Endodermal cell (in vitro differentiated cells): Measurements from ENCODE around the gene RAB26. TPM values are rescaled to one million over a fixed set of nuclear protein-coding genes. Genes with fewer than 3 reads are reported as not detected.
"Not testable (repeated sequence)": the region's sequence is repeated elsewhere in the genome, so short reads cannot be mapped to it uniquely, and the experiment has no call there.

Experiments used
- DNase-seq: peaks from one replicate; pipeline ENCODE4 v3.0.0-alpha.2; 2017
- H3K27ac ChIP-seq: 2 replicates; pipeline ENCODE4 v1.5.1; 2013; ENCODE audit warnings: mild to moderate bottlenecking, low read depth, low read length, moderate library complexity
- H3K27me3 ChIP-seq: 2 replicates; pipeline ENCODE4 v1.6.1; 2013; ENCODE audit warnings: mild to moderate bottlenecking, low read length, moderate library complexity; ENCODE audit not compliant: insufficient read depth, control insufficient read depth, poor library complexity, severe bottlenecking
- H3K36me3 ChIP-seq: 2 replicates; pipeline ENCODE4 v1.7.0; 2013; ENCODE audit warnings: mild to moderate bottlenecking, low read length, moderate library complexity; ENCODE audit not compliant: control insufficient read depth, insufficient read depth
- H3K4me1 ChIP-seq: one replicate; pipeline ENCODE4 v1.7.0; 2013; ENCODE audit warnings: low read length; ENCODE audit not compliant: control insufficient read depth, insufficient read depth
- H3K4me3 ChIP-seq: 2 replicates; pipeline ENCODE4 v1.5.1; 2013; ENCODE audit warnings: mild to moderate bottlenecking, low read length, moderate library complexity
- H3K9ac ChIP-seq: 2 replicates; pipeline ENCODE4 v1.6.1; 2013; ENCODE audit warnings: mild to moderate bottlenecking, low read length, moderate library complexity; ENCODE audit not compliant: poor library complexity, severe bottlenecking; ENCODE audit errors: extremely low read depth
- H3K9me3 ChIP-seq: 2 replicates; pipeline ENCODE4 v1.6.1; 2013; ENCODE audit warnings: mild to moderate bottlenecking, low read length, moderate library complexity; ENCODE audit not compliant: control insufficient read depth
- H3K27ac Mint-ChIP-seq: 2 replicates; pipeline ENCODE4 v1.8.0; 2020; ENCODE audit warnings: mixed read lengths
- H3K27me3 Mint-ChIP-seq: 2 replicates; pipeline ENCODE4 v1.8.0; 2021; ENCODE audit warnings: mild to moderate bottlenecking, mixed read lengths; ENCODE audit not compliant: insufficient read depth
- H3K36me3 Mint-ChIP-seq: 2 replicates; pipeline ENCODE4 v1.8.0; 2020; ENCODE audit warnings: low read depth, mixed read lengths
- H3K4me1 Mint-ChIP-seq: 2 replicates; pipeline ENCODE4 v1.8.0; 2020; ENCODE audit warnings: mixed read lengths
- H3K4me3 Mint-ChIP-seq: 2 replicates; pipeline ENCODE4 v1.8.0; 2020; ENCODE audit warnings: mild to moderate bottlenecking, moderate library complexity, mixed read lengths
- H3K9me3 Mint-ChIP-seq: 2 replicates; pipeline ENCODE4 v1.8.0; 2020; ENCODE audit warnings: mild to moderate bottlenecking, mixed read lengths
- WGBS, 2 experiments: methylation state at CpG; one replicate each; pipeline versions ENCODE4 v1.1.5 to v1.1.7; 2013; ENCODE audit warnings: missing lambda C conversion rate in 2 of 2, mixed read lengths in 1 of 2; ENCODE audit not compliant: insufficient coverage in 1 of 2, insufficient read length in 1 of 2; 5-methylcytosine and 5-hydroxymethylcytosine counted together
- total RNA-seq, 2 donors: library from RNA; stranded (reverse); fragmentation: NEBNext Ultra II Directional in 1 of 2; extraction: Animal tissue kit (Norgen Biotek cat#: 25700) in 1 of 2; gene quantifications; 2 replicates in 1 of 2; 3 replicates in 1 of 2; pipeline ENCODE4 v1.2.1, GENCODE V29; 2021

Gene RAB26
- total RNA-seq, 2 donors from 2014 or later = 3.2 to 4.9 TPM

GRCh38 chr16:2105769-2106168, 42.7 kb upstream of the RAB26 start:
- DNase-seq, H3K4me3 ChIP-seq, H3K27ac Mint-ChIP-seq, H3K4me3 Mint-ChIP-seq, H3K27me3 ChIP-seq, H3K4me1 ChIP-seq, H3K27ac ChIP-seq, H3K9me3 Mint-ChIP-seq, H3K9me3 ChIP-seq, H3K4me1 Mint-ChIP-seq, H3K36me3 ChIP-seq, H3K27me3 Mint-ChIP-seq, H3K9ac ChIP-seq: not testable (repeated sequence)
- 92 to 97% methylated on average over 11 to 16 of the region's 22 CpGs for WGBS, 2 experiments
- H3K36me3 Mint-ChIP-seq = peaks cover 16% of the 10 kb centered on the region

GRCh38 chr16:2106211-2106610, 42.2 kb upstream of the RAB26 start:
- H3K4me1 Mint-ChIP-seq, DNase-seq, H3K27ac ChIP-seq, H3K27ac Mint-ChIP-seq, H3K27me3 ChIP-seq, H3K4me3 Mint-ChIP-seq, H3K9me3 ChIP-seq, H3K9me3 Mint-ChIP-seq, H3K9ac ChIP-seq, H3K4me1 ChIP-seq, H3K27me3 Mint-ChIP-seq, H3K4me3 ChIP-seq, H3K36me3 ChIP-seq: not testable (repeated sequence)
- H3K36me3 Mint-ChIP-seq = peaks cover 12% of the 10 kb centered on the region
- WGBS, 2 experiments = 96 to 98% methylated on average over 9 to 38 of the region's 38 CpGs

GRCh38 chr16:2107121-2107790, 41.2 kb upstream of the RAB26 start:
- not testable (repeated sequence) for H3K4me3 Mint-ChIP-seq, H3K27ac Mint-ChIP-seq, H3K4me3 ChIP-seq, H3K36me3 Mint-ChIP-seq, H3K27me3 Mint-ChIP-seq, H3K9ac ChIP-seq, H3K9me3 ChIP-seq, H3K4me1 ChIP-seq, H3K27me3 ChIP-seq, H3K36me3 ChIP-seq, DNase-seq, H3K9me3 Mint-ChIP-seq, H3K27ac ChIP-seq, H3K4me1 Mint-ChIP-seq
- WGBS, 2 experiments = 94 to 98% methylated on average over 10 to 17 of the region's 17 CpGs

GRCh38 chr16:2107791-2108125, 40.7 kb upstream of the RAB26 start:
- not testable (repeated sequence) for H3K9me3 ChIP-seq, H3K27me3 ChIP-seq, H3K4me3 Mint-ChIP-seq, H3K4me3 ChIP-seq, DNase-seq, H3K27ac Mint-ChIP-seq, H3K27me3 Mint-ChIP-seq, H3K27ac ChIP-seq, H3K36me3 Mint-ChIP-seq, H3K4me1 Mint-ChIP-seq, H3K36me3 ChIP-seq, H3K9ac ChIP-seq, H3K9me3 Mint-ChIP-seq, H3K4me1 ChIP-seq
- 92 to 97% methylated on average over 13 to 21 of the region's 23 CpGs for WGBS, 2 experiments

- not testable (repeated sequence) for H3K27me3 Mint-ChIP-seq, H3K27ac Mint-ChIP-seq, H3K4me1 Mint-ChIP-seq, H3K9me3 ChIP-seq, H3K4me3 Mint-ChIP-seq, H3K9me3 Mint-ChIP-seq, H3K36me3 ChIP-seq, H3K27ac ChIP-seq, H3K27me3 ChIP-seq, H3K4me3 ChIP-seq, H3K4me1 ChIP-seq, DNase-seq, H3K9ac ChIP-seq, H3K36me3 Mint-ChIP-seq
- WGBS, 2 experiments = 96 to 97% methylated on average over 44 to 73 of the region's 73 CpGs
These were observed 39.8 kb upstream of the RAB26 start for GRCh38 chr16:2108446-2109270.

- not testable (repeated sequence) for H3K36me3 ChIP-seq, DNase-seq, H3K4me1 ChIP-seq, H3K9ac ChIP-seq, H3K27me3 Mint-ChIP-seq, H3K4me3 Mint-ChIP-seq, H3K9me3 ChIP-seq, H3K4me1 Mint-ChIP-seq, H3K27ac Mint-ChIP-seq, H3K9me3 Mint-ChIP-seq, H3K4me3 ChIP-seq, H3K36me3 Mint-ChIP-seq, H3K27ac ChIP-seq, H3K27me3 ChIP-seq
- 96 to 98% methylated on average over 12 to 25 of the region's 25 CpGs for WGBS, 2 experiments
These were observed 39.2 kb upstream of the RAB26 start for GRCh38 chr16:2109271-2109580.

- not testable (repeated sequence) for H3K4me3 Mint-ChIP-seq, H3K36me3 ChIP-seq, H3K9me3 ChIP-seq, H3K4me3 ChIP-seq, H3K36me3 Mint-ChIP-seq, H3K9ac ChIP-seq, H3K27ac Mint-ChIP-seq, H3K9me3 Mint-ChIP-seq, H3K27me3 Mint-ChIP-seq, H3K4me1 ChIP-seq, H3K4me1 Mint-ChIP-seq, DNase-seq, H3K27ac ChIP-seq, H3K27me3 ChIP-seq
- 97 to 99% methylated on average over 10 to 20 of the region's 23 CpGs for WGBS, 2 experiments
These were observed 38.6 kb upstream of the RAB26 start for GRCh38 chr16:2109872-2110271.
